ENCODE results near the gene CLDN17.

The CLDN17 gene

GRCh38 chr21:30116479-30116878 is 50.1 kb downstream of the CLDN17 start:
- DNase-seq: no peak
